Lung (tissue), 12 donors: ENCODE results near the gene HECTD4. TPM values are rescaled to one million over a fixed set of nuclear protein-coding genes. Genes with fewer than 3 reads are reported as not detected.

ENCODE experiments used
- ATAC-seq: fragments of 200-7000 bp; cut with Tn5 transposase; one replicate; pipeline ENCODE4 v1.9.1; 2020; ENCODE audit warnings: moderate number of reproducible peaks; ENCODE audit not compliant: insufficient read depth, low FRiP score
- DNase-seq, 3 donors: peaks; one replicate each; pipeline ENCODE4 v3.0.0-alpha.2; 2013 to 2017
- H3K27ac ChIP-seq, 2 donors: one replicate each; pipeline ENCODE4 v1.5.1; 2013; ENCODE audit warnings: mild to moderate bottlenecking in 2 of 2, moderate library complexity in 2 of 2, control low read depth in 1 of 2, inconsistent platforms in 1 of 2, low read depth in 1 of 2, low read length in 1 of 2
- H3K27me3 ChIP-seq, 3 donors: one replicate each; pipeline ENCODE4 v1.5.1; 2013; ENCODE audit warnings: low read length in 2 of 3; ENCODE audit not compliant: control insufficient read depth in 3 of 3, insufficient read depth in 3 of 3
- H3K36me3 ChIP-seq, 4 donors: one replicate each; pipeline ENCODE4 v1.5.1; 2013; ENCODE audit warnings: low read length in 4 of 4, mild to moderate bottlenecking in 1 of 4, moderate library complexity in 1 of 4; ENCODE audit not compliant: control insufficient read depth in 4 of 4, insufficient read depth in 4 of 4
- H3K4me1 ChIP-seq, 5 donors: one replicate each; pipeline ENCODE4 v1.5.1; 2013; ENCODE audit warnings: low read length in 5 of 5, mild to moderate bottlenecking in 2 of 5, moderate library complexity in 1 of 5; ENCODE audit not compliant: control insufficient read depth in 5 of 5, insufficient read depth in 5 of 5
- H3K4me3 ChIP-seq: one replicate; pipeline ENCODE4 v1.5.1; 2013; ENCODE audit warnings: mild to moderate bottlenecking, control low read depth, moderate library complexity
- H3K9ac ChIP-seq, 2 donors: one replicate each; pipeline ENCODE4 v1.5.1; 2013; ENCODE audit warnings: low read length in 2 of 2, control low read depth in 1 of 2; ENCODE audit not compliant: insufficient read depth in 1 of 2
- H3K9me3 ChIP-seq, 4 donors: one replicate each; pipeline ENCODE4 v1.5.1; 2013; ENCODE audit warnings: low read length in 3 of 4, mild to moderate bottlenecking in 1 of 4, moderate library complexity in 1 of 4; ENCODE audit not compliant: control insufficient read depth in 4 of 4, insufficient read depth in 3 of 4
- CTCF ChIP-seq: IDR thresholded peaks from 2 replicates; pipeline ENCODE4 v1.5.1; 2012; ENCODE audit warnings: mild to moderate bottlenecking; ENCODE audit errors: control extremely low read depth, extremely low read depth
- WGBS, 2 donors: extraction: QIAGEN DNeasy Blood & Tissue Kit; methylation state at CpG; one replicate each; pipeline ENCODE4 v1.1.7; 2013; 5-methylcytosine and 5-hydroxymethylcytosine counted together
- polyA plus RNA-seq, 2 donors: library from polyadenylated mRNA; stranded (reverse); fragments of 200-250 nt; gene quantifications; one replicate each; pipeline ENCODE4 v1.2.1, GENCODE V29; 2013
- total RNA-seq, 2 donors: library from RNA; depleted of rRNA in 1 of 2; stranded (reverse); fragments of >200 nt in 1 of 2; gene quantifications; one replicate each; pipeline ENCODE4 v1.2.1, GENCODE V29; 2014 to 2021
- donor health status: control.
- donor health status: control.
- donor health status: Bipolar disorder and iron deficiency.
- donor health status: healthy.
- donor health status: DM: yes; HTN: yes; CAD: no.

The HECTD4 gene
- total and polyA plus RNA-seq, 4 donors, result 4.5 to 96.5 (median 35.7) TPM

GRCh38 chr12:112188130-112188830, 194.0 kb downstream of the HECTD4 start:
- Histone ChIP-seq H3K9me3 (no peaks in the 10 kb centered on the region), H3K4me1 (peaks cover 0 to 35% (median 2%) of the 10 kb centered on the region in 5 donors), H3K9ac (no peak overlapping the region), H3K4me3 (no peak overlapping the region), H3K36me3 (peaks cover 0 to 46% (median 20%) of the 10 kb centered on the region in 4 donors), H3K27me3 (no peaks in the 10 kb centered on the region), H3K27ac (no peak overlapping the region)
- DNase-seq, result no peak
- 92 to 94% methylated on average over 9 of the region's 9 CpGs for WGBS, 2 donors
- no peak for ATAC-seq
- TF ChIP-seq CTCF, result no peak

- Histone ChIP-seq H3K4me1 (peaks cover 0 to 22% (median 0%) of the 10 kb centered on the region in 5 donors), H3K27me3 (no peaks in the 10 kb centered on the region), H3K36me3 (peaks cover 0 to 35% (median 17%) of the 10 kb centered on the region in 4 donors), H3K27ac (no peak overlapping the region), H3K9me3 (no peaks in the 10 kb centered on the region), H3K4me3 (no peak overlapping the region), H3K9ac (no peak overlapping the region)
- DNase-seq (peak in 1 of 3 donors; percentile 41), ATAC-seq (no peak)
- 93 to 94% methylated on average over 26 of the region's 26 CpGs for WGBS, 2 donors
- TF ChIP-seq CTCF, result no peak
These were observed 196.9 kb downstream of the HECTD4 start for GRCh38 chr12:112185093-112185923.

DNA sequence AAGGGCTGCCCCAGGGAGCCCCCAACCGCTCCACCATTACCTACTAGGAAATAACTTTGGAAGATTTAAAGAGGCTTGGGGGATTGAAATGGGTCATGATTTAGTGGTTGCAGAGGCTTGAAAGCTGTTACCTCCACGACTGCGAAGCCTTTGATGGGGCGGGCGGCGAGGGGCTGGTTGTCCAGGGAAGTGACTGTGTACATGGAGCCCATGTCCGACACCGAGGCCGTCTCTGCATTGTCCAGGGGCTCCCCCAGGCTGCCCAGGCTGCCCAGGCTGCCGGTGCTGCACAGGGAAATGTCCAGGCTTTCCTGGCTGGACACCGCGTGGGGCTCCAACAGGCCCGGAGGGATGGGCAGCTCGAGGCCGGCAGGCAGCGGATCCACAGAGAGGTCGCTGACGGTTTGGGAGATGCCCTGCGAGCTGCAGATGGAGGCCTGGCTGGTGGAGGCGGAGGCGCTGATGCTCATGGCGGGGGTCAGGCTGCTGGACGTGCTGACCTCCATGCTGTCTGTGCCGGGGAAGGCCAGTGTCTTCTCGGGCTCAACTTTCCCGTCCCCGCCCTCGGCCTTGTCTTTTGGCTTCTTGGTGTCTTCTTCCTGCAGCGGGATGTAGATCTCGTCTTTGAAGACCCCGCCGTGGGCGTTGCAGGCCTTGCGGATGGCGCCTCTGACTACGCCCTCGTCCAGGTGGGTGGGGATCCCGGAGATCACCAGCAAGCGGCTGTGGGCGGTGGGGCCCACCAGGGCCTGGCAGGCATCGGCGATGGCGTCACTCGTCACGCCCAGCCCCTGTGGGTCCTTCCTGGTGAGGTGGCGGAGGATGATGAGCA, 198.0 kb downstream of the HECTD4 start:
- no peak for TF ChIP-seq CTCF
- Histone ChIP-seq H3K27ac (no peak overlapping the region), H3K9ac (no peak overlapping the region), H3K36me3 (peaks cover 0 to 35% (median 26%) of the 10 kb centered on the region in 4 donors), H3K27me3 (no peaks in the 10 kb centered on the region), H3K9me3 (no peaks in the 10 kb centered on the region), H3K4me1 (peaks cover 0 to 22% (median 0%) of the 10 kb centered on the region in 5 donors), H3K4me3 (no peak overlapping the region)
- no peak for ATAC-seq
- WGBS, 2 donors, result 96 to 97% methylated on average over 46 of the region's 46 CpGs
- DNase-seq, result no peak
